Activated T-helper 2 cell treated with anti-CD3 and anti-CD28 coated beads, Interferon-gamma antibody, Interleukin-2, Interleukin-4, amounts not matched to agents 10 μg/mL and 5 μg/mL and 100 μg/mL, durations not matched to agents 14 hours and 24 hours and 36 hours (primary cell): Measurements from ENCODE around the gene BCL7A. TPM values are rescaled to one million over a fixed set of nuclear protein-coding genes. Genes with fewer than 3 reads are reported as not detected.
"Not testable (repeated sequence)": the region's sequence is repeated elsewhere in the genome, so short reads cannot be mapped to it uniquely, and the experiment has no call there.

Experiments
- DNase-seq: peaks from one replicate; pipeline ENCODE4 v3.0.0; 2021; ENCODE audit warnings: low spot score
- H3K27ac Mint-ChIP-seq: one replicate; pipeline ENCODE4 v1.8.0; 2021; ENCODE audit warnings: mixed read lengths
- H3K27me3 Mint-ChIP-seq: one replicate; pipeline ENCODE4 v1.8.0; 2021; ENCODE audit warnings: low read depth, mixed read lengths
- H3K36me3 Mint-ChIP-seq: one replicate; pipeline ENCODE4 v1.8.0; 2021; ENCODE audit warnings: low read depth, mixed read lengths
- H3K4me1 Mint-ChIP-seq: one replicate; pipeline ENCODE4 v1.8.0; 2021; ENCODE audit warnings: low read depth, mixed read lengths
- H3K4me3 Mint-ChIP-seq: one replicate; pipeline ENCODE4 v1.8.0; 2021; ENCODE audit warnings: low read depth, mild to moderate bottlenecking, moderate library complexity, mixed read lengths
- H3K9me3 Mint-ChIP-seq: one replicate; pipeline ENCODE4 v1.8.0; 2021; ENCODE audit warnings: mixed read lengths
- intact Hi-C: fragments of 100-400 bp; cut with micrococcal nuclease; formaldehyde crosslinking; loops from one replicate; pipeline ENCODE4 v1.15.1; 2023
- total RNA-seq: library from RNA; stranded (reverse); gene quantifications from 2 replicates; pipeline ENCODE4 v1.2.3, GENCODE V29; 2022

The BCL7A gene
- total RNA-seq, 1 donor from 2014 or later: 11.4 TPM

DNA sequence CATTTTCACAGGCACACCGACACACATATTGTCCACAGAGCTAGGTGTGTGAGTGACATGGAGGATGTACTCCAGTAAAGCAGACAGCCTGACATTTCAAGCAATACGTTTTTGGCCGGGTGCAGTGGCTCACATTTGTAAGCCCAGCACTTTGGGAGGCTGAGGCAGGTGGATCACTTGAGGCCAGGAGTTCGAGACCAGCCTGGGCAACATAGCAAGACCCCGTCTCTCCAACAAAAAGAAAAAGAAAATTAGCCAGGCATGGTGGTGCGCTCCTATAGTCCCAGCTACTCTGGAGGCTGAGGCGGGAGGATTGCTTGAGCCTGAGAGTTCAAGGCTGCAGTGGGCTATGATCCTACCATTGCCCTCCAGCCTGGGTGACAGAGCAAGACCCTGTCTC lies 34.7 kb downstream of the BCL7A start:
- H3K9me3 Mint-ChIP-seq, H3K4me1 Mint-ChIP-seq, H3K27ac Mint-ChIP-seq, H3K4me3 Mint-ChIP-seq, intact Hi-C loops, DNase-seq, H3K36me3 Mint-ChIP-seq, H3K27me3 Mint-ChIP-seq: not testable (repeated sequence)

DNA sequence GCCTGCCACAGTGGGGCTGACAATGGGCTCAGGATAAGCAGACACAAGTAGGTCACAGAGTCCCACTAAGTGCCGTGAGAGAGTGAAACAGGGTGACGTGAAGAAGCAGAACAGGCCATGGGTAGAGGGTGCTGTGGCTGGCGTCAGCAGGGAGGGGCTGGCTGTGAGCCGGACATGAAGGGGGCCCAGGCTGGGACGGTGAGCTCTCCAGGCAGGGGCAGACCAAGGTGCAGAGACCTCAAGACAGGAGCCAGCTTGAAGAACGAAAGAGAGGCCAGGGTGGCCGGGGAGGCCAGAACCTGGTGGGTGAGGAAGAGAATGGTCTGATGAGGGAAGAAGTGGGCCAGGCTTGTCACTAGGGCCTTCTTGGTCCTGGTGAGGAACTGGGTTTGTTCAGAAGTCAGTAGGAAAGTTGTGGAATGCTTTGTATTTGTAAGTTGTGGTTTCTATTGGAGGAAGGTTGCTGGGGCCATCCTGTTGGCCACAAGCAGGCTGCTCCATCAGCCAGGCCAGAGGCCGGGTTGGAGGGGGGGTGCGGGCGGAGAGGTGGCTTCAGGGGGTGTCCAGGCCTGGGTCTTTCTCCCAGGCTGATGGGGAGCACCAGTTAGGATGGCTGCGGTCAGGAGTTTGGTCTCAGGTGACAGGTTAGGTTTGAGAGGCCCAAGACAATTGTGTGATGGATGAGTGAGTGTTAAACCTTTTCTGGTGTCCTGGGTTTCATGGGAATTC lies 35.5 kb downstream of the BCL7A start:
- Mint-ChIP-seq H3K27me3 (no peaks in the 10 kb centered on the region), H3K27ac (no peak overlapping the region), H3K36me3 (peaks cover 8% of the 10 kb centered on the region), H3K9me3 (no peaks in the 10 kb centered on the region), H3K4me1 (peaks cover 2% of the 10 kb centered on the region), H3K4me3 (no peak overlapping the region)
- intact Hi-C loops: no loop called here
- no peak for DNase-seq

DNA sequence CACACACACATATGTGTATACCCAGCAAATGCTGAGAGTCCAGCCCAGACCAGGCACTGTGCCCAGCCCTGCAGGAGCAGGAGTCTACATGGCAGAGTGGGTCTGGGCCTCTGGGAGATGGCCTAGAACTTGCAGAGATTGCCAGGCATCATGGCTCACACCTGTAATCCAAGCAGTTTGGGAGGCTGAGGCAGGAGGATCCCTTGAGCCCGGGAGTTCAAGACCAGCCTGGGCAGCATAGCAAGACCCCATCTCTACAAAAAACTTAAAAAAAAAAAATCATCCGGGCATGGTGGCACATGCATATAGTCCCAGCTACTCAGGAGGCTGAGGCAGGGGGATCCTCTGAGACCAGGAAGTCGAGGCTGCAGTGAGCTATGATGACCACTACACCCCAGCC lies 36.1 kb downstream of the BCL7A start:
- Mint-ChIP-seq H3K9me3 (no peaks in the 10 kb centered on the region), H3K27ac (no peak overlapping the region), H3K27me3 (no peaks in the 10 kb centered on the region), H3K36me3 (peaks cover 8% of the 10 kb centered on the region), H3K4me1 (peaks cover 2% of the 10 kb centered on the region), H3K4me3 (no peak overlapping the region)
- intact Hi-C loops: no loop called here
- no peak for DNase-seq

DNA sequence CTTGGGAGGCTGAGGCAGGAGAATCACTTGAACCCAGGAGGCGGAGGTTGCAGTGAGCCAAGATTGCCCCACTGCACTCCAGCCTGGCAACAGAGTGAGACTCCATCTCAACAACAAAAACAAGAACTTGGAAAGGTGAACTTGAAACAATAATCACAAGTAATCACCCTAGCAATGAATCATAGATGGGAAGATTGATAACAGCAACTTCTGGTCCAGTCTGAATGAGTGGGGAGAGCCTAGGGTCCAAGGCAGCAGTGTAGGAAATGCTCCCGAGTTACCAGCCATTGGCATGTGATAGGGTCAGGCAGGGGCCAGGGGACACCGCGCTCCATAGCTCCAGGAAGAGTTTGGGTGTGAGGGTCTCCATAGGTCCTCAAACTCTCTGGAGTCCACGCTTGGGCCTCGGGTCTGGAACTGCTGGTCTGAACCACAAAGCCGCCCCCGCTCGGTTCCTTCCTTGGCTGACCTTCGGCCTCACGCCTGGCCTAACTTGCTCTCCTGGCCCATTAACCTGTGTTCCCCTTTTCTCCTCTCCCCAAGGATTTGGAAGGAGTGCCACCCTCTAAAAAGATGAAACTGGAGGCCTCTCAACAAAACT lies 37.0 kb downstream of the BCL7A start:
- DNase-seq: no peak
- H3K36me3 Mint-ChIP-seq: peaks cover 8% of the 10 kb centered on the region
- H3K27ac Mint-ChIP-seq: no peak overlapping the region
- intact Hi-C loops: no loop called here
- H3K27me3 Mint-ChIP-seq: no peaks in the 10 kb centered on the region
- no peak overlapping the region for H3K4me3 Mint-ChIP-seq
- H3K9me3 Mint-ChIP-seq: no peaks in the 10 kb centered on the region
- peaks cover 6% of the 10 kb centered on the region for H3K4me1 Mint-ChIP-seq

DNA sequence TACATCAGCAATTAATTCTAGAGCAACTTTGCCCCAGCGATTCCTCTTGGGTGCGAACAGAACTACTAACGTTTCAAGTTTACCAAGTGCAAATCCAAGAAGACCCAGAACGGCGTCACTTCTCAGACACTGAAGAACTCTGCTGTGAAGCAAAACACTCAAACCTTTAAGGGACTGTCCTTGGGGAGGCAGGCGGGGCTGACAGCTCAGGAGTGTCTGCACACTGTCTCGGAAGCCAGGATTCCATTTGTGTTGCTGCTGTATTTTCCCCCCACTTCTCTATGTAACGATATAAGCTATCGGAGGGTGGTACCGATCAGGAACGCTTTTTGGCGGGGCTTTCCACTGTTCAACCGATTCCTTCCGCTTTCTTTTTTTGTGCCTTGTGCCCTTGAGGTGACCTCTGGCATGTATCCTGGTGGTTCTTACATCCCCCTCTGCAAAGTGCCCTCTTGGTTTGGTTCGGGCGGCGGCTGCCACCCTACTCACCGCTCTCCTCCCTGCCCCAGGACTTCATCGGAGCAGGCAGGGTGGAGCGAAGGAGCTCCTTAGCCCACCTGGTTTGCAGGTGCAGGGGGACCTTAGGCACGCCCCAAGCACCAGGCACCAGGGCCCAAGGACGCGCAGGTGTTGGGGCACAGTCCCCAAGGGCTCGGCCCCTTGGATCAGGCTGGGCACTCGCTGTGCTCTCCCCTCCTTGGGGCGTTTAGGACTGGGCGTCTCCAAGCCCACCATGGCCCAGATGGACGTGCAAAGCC lies 37.7 kb downstream of the BCL7A start:
- H3K27ac Mint-ChIP-seq: no peak overlapping the region
- peaks cover 6% of the 10 kb centered on the region for H3K4me1 Mint-ChIP-seq
- H3K9me3 Mint-ChIP-seq: no peaks in the 10 kb centered on the region
- no peak overlapping the region for H3K4me3 Mint-ChIP-seq
- DNase-seq: no peak
- peaks cover 8% of the 10 kb centered on the region for H3K36me3 Mint-ChIP-seq
- H3K27me3 Mint-ChIP-seq: no peaks in the 10 kb centered on the region
- intact Hi-C loops: no loop called here

DNA sequence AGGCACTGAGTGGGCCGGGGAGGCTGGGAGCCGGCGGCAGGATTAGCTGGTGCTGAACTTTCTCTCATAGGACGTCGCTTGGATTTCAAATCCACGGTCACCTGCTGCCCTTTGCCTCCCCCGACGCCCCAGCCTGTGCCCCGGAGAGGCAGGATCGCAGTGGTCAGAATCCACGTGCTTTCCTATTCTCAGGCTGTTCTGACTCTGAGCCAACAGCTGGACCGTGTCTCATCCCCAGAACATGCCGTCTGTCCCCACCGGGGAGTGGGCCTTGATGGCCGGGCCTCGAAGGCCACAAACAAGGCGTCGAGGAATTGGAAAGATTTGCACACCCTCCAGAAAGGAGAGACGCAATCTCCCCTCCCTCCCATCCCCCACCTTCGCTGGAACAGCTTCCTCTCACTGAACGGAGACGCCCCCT lies 38.4 kb downstream of the BCL7A start:
- Mint-ChIP-seq H3K27ac (no peak overlapping the region), H3K9me3 (no peaks in the 10 kb centered on the region), H3K36me3 (peaks cover 8% of the 10 kb centered on the region), H3K4me3 (no peak overlapping the region), H3K27me3 (no peaks in the 10 kb centered on the region), H3K4me1 (peaks cover 4% of the 10 kb centered on the region)
- intact Hi-C loops: no loop called here
- DNase-seq: no peak

DNA sequence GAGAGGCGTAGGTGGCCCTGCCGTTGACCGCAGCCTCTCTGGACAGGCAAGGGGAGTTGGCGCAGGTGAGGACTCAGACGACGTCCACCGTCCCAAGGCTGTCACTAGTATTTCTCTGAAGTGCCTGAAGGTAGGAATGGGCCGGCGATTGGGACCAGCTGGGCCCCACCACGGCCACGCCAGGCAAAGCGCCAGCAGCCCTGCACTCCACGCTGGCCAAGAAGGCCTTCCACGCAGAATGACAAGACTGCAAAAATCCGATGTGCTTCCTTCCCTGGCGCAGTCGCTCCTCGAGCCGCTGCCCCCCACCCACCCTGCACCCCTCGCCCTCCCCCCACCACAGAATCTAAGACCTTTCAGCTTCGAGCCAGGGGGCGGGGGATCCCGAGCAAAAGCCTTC lies 39.6 kb downstream of the BCL7A start:
- DNase-seq: no peak
- Mint-ChIP-seq H3K4me3 (no peak overlapping the region), H3K9me3 (no peaks in the 10 kb centered on the region), H3K36me3 (peaks cover 8% of the 10 kb centered on the region), H3K27ac (no peak overlapping the region), H3K27me3 (no peaks in the 10 kb centered on the region), H3K4me1 (peaks cover 4% of the 10 kb centered on the region)
- intact Hi-C loops: no loop called here

DNA sequence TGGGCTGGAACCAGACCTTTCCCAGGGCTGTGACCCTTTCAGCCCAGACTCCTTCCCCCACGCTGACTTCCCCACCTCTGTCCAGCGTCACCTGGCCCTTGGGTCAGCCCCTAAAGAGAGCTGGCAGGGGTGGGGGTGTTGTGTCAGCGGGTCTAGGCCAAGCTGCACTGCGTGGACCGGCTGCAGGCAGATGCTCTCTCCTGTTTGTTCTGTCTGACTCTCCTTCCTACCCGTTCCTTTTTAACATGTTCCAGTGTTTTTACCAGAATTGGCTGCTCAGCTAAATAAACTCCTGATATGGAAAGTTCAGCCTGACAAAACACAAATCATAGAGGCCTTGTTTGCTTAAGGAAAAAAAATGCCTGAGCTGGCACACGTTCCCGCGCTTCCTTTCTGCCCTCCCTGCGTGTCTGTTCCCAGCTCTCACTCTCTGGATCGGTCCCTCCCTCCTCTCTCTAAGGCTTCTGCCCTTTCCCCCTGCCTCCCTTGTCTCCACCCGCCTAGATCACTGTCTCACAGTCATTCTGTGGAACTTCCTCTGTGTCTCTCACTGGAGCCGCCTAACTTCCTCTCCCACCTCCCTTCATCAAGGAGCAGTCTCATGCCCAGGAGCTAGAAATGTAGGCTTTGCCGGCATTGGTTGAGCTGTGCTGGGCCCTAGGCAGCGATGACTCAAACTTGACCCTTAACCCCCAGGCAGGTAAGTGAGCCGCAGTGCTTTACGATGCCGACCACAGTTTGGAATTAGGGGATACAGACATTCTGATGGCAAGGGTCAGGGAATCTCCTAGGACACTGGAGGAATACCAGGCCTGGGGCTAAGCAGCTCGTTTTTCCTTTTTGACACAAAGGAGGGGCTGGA lies 41.4 kb downstream of the BCL7A start:
- H3K27ac Mint-ChIP-seq: no peak overlapping the region
- H3K4me3 Mint-ChIP-seq: no peak overlapping the region
- no peak for DNase-seq
- intact Hi-C loops: no loop called here
- H3K9me3 Mint-ChIP-seq: no peaks in the 10 kb centered on the region
- H3K27me3 Mint-ChIP-seq: no peaks in the 10 kb centered on the region
- peaks cover 9% of the 10 kb centered on the region for H3K4me1 Mint-ChIP-seq
- H3K36me3 Mint-ChIP-seq: no peaks in the 10 kb centered on the region

DNA sequence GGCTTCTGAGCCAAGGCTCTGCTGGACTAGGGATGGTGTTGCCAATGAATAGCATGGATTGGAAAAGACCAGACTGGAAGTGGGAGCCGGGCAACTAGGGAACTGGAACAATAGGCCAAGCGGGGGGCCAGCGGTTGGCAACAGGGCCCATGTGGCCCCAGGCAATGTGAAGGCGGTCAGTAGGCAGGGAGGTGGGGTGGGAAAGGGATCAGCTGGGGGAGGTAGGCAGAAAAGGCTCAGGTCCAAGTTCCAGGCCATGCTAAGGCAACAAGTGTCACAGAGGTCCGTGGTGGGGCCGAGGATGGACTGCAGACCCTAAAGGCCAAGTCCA lies 42.0 kb downstream of the BCL7A start:
- no peak for DNase-seq
- Mint-ChIP-seq H3K4me1 (peaks cover 14% of the 10 kb centered on the region), H3K9me3 (no peaks in the 10 kb centered on the region), H3K27ac (no peak overlapping the region), H3K36me3 (no peaks in the 10 kb centered on the region), H3K27me3 (no peaks in the 10 kb centered on the region), H3K4me3 (no peak overlapping the region)
- intact Hi-C loops: no loop called here

DNA sequence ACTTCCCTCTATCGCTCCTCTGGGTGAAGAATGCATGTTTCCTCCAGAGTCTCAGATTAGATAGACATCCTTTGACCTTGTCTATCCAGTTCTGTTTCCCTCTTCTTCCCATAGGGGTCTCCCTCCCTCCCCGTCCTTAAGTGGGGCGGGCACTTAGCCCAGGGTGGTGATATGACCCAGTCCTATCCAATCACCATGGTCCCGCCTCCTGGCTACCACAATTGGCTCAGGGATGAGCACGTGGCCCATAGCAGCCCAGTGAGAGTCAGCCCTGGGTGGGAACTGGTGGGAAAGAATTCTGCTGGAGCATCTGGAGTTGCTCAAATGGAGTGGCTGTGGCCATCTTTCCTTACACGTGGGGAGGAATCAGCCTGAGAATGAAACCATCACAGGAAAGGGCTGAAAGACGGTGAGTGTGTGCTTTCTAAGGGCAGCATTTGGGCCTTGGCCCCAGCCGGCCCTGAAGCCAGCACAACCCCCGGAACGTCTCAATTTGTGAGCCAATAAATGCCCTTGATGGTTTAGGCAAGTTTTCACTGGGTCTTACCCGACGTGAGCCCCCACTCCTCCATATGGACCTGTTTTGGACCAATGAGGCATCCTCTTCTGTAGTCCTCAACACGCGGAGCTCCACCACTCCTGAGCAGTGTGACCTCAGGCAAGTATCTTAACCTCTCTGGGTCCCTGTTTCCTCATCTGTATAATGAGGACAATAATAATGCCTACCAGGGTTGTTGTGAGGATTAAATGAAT lies 42.5 kb downstream of the BCL7A start:
- no peak for DNase-seq
- intact Hi-C loops: no loop called here
- Mint-ChIP-seq H3K9me3 (no peaks in the 10 kb centered on the region), H3K4me1 (peaks cover 14% of the 10 kb centered on the region), H3K27me3 (no peaks in the 10 kb centered on the region), H3K36me3 (no peaks in the 10 kb centered on the region), H3K4me3 (no peak overlapping the region), H3K27ac (no peak overlapping the region)

DNA sequence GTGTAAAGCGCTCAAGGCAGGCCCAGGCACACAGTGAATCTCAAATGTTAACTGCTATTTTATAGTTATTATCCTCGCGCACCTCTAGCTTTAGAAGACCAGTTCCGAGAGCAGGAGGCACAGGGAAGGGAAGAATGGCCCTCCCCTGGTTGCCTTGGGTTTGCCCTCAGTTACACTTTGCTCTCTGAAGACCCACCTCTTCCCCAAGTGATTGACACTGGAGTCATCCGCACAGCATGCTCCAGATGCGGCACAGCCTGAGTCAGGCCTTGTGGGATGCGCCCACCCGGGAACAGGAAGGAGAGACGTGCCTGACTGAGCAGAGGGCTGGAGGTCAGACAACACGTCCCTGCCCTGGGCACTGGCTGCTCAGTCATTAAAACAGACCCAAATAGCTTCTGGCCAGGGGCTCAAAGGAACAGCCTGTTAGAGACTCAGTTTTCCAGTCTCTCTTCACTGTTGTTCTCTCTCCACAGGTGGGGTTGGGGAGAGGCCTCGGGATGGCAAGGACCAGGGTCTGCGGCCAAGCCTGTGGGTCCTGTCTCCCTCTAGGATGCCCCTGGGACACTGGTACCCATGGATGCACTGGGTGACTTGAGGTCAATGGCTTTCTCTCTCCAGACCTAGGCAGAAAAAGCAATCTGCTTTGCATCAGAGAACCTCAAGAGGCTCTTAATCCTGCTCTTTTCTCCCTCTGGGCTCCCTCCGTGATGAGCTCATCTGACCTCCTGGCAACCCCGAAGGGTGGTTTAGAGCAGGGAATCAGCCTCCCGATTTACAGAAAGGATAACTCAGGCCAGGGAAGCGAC lies 43.3 kb downstream of the BCL7A start:
- Mint-ChIP-seq H3K27ac (no peak overlapping the region), H3K9me3 (no peaks in the 10 kb centered on the region), H3K4me1 (peaks cover 14% of the 10 kb centered on the region), H3K36me3 (no peaks in the 10 kb centered on the region), H3K27me3 (no peaks in the 10 kb centered on the region), H3K4me3 (no peak overlapping the region)
- intact Hi-C loops: no loop called here
- no peak for DNase-seq

DNA sequence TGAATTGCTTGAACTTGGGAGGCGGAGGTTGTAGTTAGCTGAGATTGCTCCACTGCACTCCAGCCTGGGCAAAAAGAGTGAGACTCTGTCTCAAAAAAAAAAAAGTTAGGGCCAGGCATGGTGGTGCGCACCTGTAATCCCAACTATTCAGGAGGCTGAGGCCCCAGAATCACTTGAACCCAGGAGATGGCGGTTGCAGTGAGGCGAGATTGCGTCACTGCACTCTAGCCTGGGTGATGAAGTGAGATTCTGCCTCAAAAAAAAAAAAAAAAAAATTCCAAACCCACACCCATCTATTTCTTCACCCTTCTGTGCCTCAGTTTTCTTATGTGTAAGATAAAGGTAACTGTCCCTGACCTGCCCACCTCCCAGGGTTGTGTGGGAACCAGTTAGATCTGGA lies 45.9 kb downstream of the BCL7A start:
- Mint-ChIP-seq H3K27ac (no peak overlapping the region), H3K4me3 (no peak overlapping the region), H3K36me3 (no peaks in the 10 kb centered on the region), H3K4me1 (peaks cover 14% of the 10 kb centered on the region), H3K27me3 (no peaks in the 10 kb centered on the region), H3K9me3 (no peaks in the 10 kb centered on the region)
- intact Hi-C loops: no loop called here
- DNase-seq: no peak
